Psoas muscle (tissue), 8 donors: ENCODE data around the gene RSRP1. TPM values are rescaled to one million over a fixed set of nuclear protein-coding genes. Genes with fewer than 3 reads are reported as not detected.

Experiments used
- ATAC-seq, 4 donors: fragments of 200-7000 bp; cut with Tn5 transposase; one replicate each; pipeline ENCODE4 v1.9.1; 2020; ENCODE audit warnings: moderate library complexity in 3 of 4, mild to moderate bottlenecking in 2 of 4
- DNase-seq, 2 donors: peaks; one replicate each; pipeline ENCODE4 v3.0.0-alpha.2; 2020
- H3K27ac ChIP-seq: fragments of 200-600 bp; one replicate; pipeline ENCODE4 v1.8.0; 2022
- H3K27me3 ChIP-seq, 3 donors: fragments of 200-600 bp in 1 of 3; one replicate each; pipeline versions ENCODE4 v1.6.1 to v1.8.0; 2013 to 2022; ENCODE audit warnings: low read length in 2 of 3, mild to moderate bottlenecking in 2 of 3, moderate library complexity in 1 of 3; ENCODE audit not compliant: insufficient read depth in 3 of 3
- H3K36me3 ChIP-seq, 2 donors: fragments of 200-600 bp in 1 of 2; one replicate each; pipeline versions ENCODE4 v1.6.1 to v1.8.0; 2013 to 2022; ENCODE audit warnings: low read depth in 1 of 2, mild to moderate bottlenecking in 1 of 2, moderate library complexity in 1 of 2; ENCODE audit not compliant: insufficient read depth in 1 of 2
- H3K4me1 ChIP-seq: fragments of 200-600 bp; one replicate; pipeline ENCODE4 v1.8.0; 2022
- H3K4me3 ChIP-seq: fragments of 200-600 bp; one replicate; pipeline ENCODE4 v1.8.0; 2022; ENCODE audit warnings: mild to moderate bottlenecking
- H3K9me3 ChIP-seq: fragments of 200-600 bp; one replicate; pipeline ENCODE4 v1.8.0; 2022
- CTCF ChIP-seq: fragments of 200-600 bp; IDR thresholded peaks from one replicate; pipeline ENCODE4 v1.8.0; 2022; ENCODE audit warnings: antibody characterized with exemption
- WGBS, 3 donors: extraction: QIAGEN DNeasy Blood & Tissue Kit; methylation state at CpG; one replicate each; pipeline versions ENCODE4 v1.1.6 to v1.1.7; 2013; 5-methylcytosine and 5-hydroxymethylcytosine counted together
- intact Hi-C, 2 donors: fragments of 100-400 bp; cut with DNase I; formaldehyde crosslinking; loops; one replicate each; pipeline versions ENCODE4 v1.11.0 to v1.14.2; 2022
- polyA plus RNA-seq, 3 donors: library from polyadenylated mRNA; stranded (reverse); fragments of 200-250 nt; gene quantifications; one replicate each; pipeline ENCODE4 v1.2.3, GENCODE V29; 2013
- total RNA-seq, 4 donors: library from RNA; stranded (reverse); fragmentation: NEBNext Ultra II Directional in 2 of 4; extraction: Animal tissue kit (Norgen Biotek cat#: 25700) in 2 of 4; gene quantifications; one replicate each; pipeline versions ENCODE4 v1.2.1 to v1.2.4, GENCODE V29; 2021 to 2023
- donor health status: healthy with polysubstance abuse.
- donor health status: DM: no; HTN: no; CAD: no; lungs with moderate emphysema.
- donor health status: Bipolar disorder and iron deficiency.
- donor health status: healthy.
- donor health status: DM: yes; HTN: yes; CAD: no.
- donor health status: DM: no; HTN: no; CAD: no.
- donor health status: DM: no; HTN: no; CAD: no.
- donor health status: DM: yes; HTN: yes; CAD: no.

RSRP1 gene
- total and polyA plus RNA-seq, 7 donors = 9.6 to 36.5 (median 17.7) TPM

- Histone ChIP-seq H3K4me3 (no peak overlapping the region), H3K4me1 (no peaks in the 10 kb centered on the region), H3K9me3 (no peaks in the 10 kb centered on the region), H3K27ac (no peak overlapping the region), H3K27me3 (no peaks in the 10 kb centered on the region), H3K36me3 (peaks cover 10 to 86% of the 10 kb centered on the region in 2 donors)
- ATAC-seq = no peak
- intact Hi-C loops = loop anchor here (10.0 kb wide), 2 partner anchors 558 to 568 kb away; no protein-coding TSS in a partner anchor
- no peak for DNase-seq
- TF ChIP-seq CTCF = no peak
- 87 to 92% (median 89%) methylated on average over 4 of the region's 4 CpGs for WGBS, 3 donors
Observed at GRCh38 chr1:25222606-25223005, 24.6 kb downstream of the RSRP1 start.

GRCh38 chr1:25220666-25221065 lies 26.6 kb downstream of the RSRP1 start:
- Histone ChIP-seq H3K27me3 (no peaks in the 10 kb centered on the region), H3K4me1 (no peaks in the 10 kb centered on the region), H3K4me3 (no peak overlapping the region), H3K27ac (no peak overlapping the region), H3K36me3 (peaks cover 3 to 67% of the 10 kb centered on the region in 2 donors), H3K9me3 (no peaks in the 10 kb centered on the region)
- 86 to 92% (median 87%) methylated on average over 3 of the region's 3 CpGs for WGBS, 3 donors
- no peak for DNase-seq
- no peak for ATAC-seq
- intact Hi-C loops = loop anchor here (10.0 kb wide), 2 partner anchors 556 to 566 kb away; no protein-coding TSS in a partner anchor
- no peak for TF ChIP-seq CTCF

GRCh38 chr1:25219661-25220251 lies 27.5 kb downstream of the RSRP1 start:
- Histone ChIP-seq H3K4me3 (no peak overlapping the region), H3K27me3 (no peaks in the 10 kb centered on the region), H3K36me3 (peaks cover 3 to 58% of the 10 kb centered on the region in 2 donors), H3K4me1 (no peaks in the 10 kb centered on the region), H3K9me3 (no peaks in the 10 kb centered on the region), H3K27ac (no peak overlapping the region)
- WGBS, 3 donors = 93 to 96% (median 95%) methylated on average over 9 of the region's 9 CpGs
- TF ChIP-seq CTCF = no peak
- ATAC-seq = no peak
- no peak for DNase-seq
- intact Hi-C loops = loop anchor here (10.0 kb wide), 2 partner anchors 555 to 565 kb away; no protein-coding TSS in a partner anchor

GRCh38 chr1:25217598-25218232 lies 29.5 kb downstream of the RSRP1 start:
- Histone ChIP-seq H3K9me3 (no peaks in the 10 kb centered on the region), H3K27me3 (no peaks in the 10 kb centered on the region), H3K36me3 (peaks cover 2 to 37% of the 10 kb centered on the region in 2 donors), H3K27ac (no peak overlapping the region), H3K4me3 (no peak overlapping the region), H3K4me1 (no peaks in the 10 kb centered on the region)
- WGBS, 3 donors = 71 to 79% (median 76%) methylated on average over 8 of the region's 8 CpGs
- DNase-seq (no peak), ATAC-seq (no peak)
- intact Hi-C loops = no loop called here
- no peak for TF ChIP-seq CTCF
